ENCODE data around the gene GPATCH8.

DNA sequence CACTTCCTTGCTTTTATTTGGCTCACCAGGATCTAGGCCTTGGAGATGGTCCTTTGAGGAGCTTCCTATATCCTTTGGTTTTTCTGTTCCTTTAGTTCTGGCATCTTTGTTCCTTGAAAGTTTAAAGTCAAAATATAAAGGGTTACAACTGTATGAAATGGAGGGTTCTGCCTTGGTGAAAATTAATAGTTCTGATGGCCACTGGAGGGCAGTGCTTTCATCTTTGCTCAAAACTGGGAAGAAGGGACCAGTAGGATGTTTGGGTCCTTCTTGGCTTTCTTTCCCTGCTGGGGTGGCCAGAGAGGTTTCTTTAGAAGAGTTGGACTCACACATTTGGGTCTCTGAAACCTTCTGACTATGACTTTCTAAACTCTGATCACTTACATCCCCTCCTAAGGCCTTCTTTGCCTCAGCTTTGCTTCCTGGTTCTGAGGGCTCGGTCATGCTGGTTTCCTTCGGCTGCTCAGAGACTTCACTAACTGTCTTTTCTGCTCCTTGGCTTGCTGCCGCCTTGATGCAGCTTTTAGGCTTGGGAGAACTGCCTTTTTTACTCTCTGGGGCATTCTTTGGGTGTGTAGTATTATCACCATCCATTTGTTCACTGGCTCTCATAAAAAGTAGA, 102.9 kb downstream of the GPATCH8 start:
- TF ChIP-seq POLR2A (IDR thresholded peaks at IDR 0.05; ENCODE audit: low read depth, low read length) (no peak), TAF1 (IDR thresholded peaks at IDR 0.05; ENCODE audit: borderline replicate concordance, low read depth, low read length) (no peak), POLR2AphosphoS5 (IDR thresholded peaks at IDR 0.05; ENCODE audit: low read depth, low read length) (no peak)

Data from GM12892 (cell line).